Activated CD4-positive, alpha-beta T cell treated with anti-CD3 and anti-CD28 coated beads, Interleukin-2, amount 10 ng/mL, durations not matched to agents 24 days and 14 days (primary cell): Measurements from ENCODE around the gene LRATD1. TPM values are rescaled to one million over a fixed set of nuclear protein-coding genes. Genes with fewer than 3 reads are reported as not detected.

Experiments used
- DNase-seq: peaks from one replicate; pipeline ENCODE4 v3.0.0; 2022
- H3K27ac Mint-ChIP-seq: one replicate; pipeline ENCODE4 v1.8.0; 2022; ENCODE audit warnings: mild to moderate bottlenecking, mixed read lengths
- H3K27me3 Mint-ChIP-seq: one replicate; pipeline ENCODE4 v1.8.0; 2022; ENCODE audit warnings: mixed read lengths
- H3K36me3 Mint-ChIP-seq: one replicate; pipeline ENCODE4 v1.8.0; 2022; ENCODE audit warnings: low read depth, mild to moderate bottlenecking, mixed read lengths
- H3K4me1 Mint-ChIP-seq: one replicate; pipeline ENCODE4 v1.8.0; 2021; ENCODE audit warnings: mixed read lengths
- H3K4me3 Mint-ChIP-seq: one replicate; pipeline ENCODE4 v1.8.0; 2022; ENCODE audit warnings: mild to moderate bottlenecking, moderate library complexity, mixed read lengths
- H3K9me3 Mint-ChIP-seq: one replicate; pipeline ENCODE4 v1.8.0; 2021; ENCODE audit warnings: mixed read lengths
- intact Hi-C: fragments of 100-400 bp; cut with micrococcal nuclease; formaldehyde crosslinking; loops from one replicate; pipeline ENCODE4 v1.15.1; 2023
- total RNA-seq: library from RNA; stranded (reverse); gene quantifications from 2 replicates; pipeline ENCODE4 v1.2.3, GENCODE V29; 2022

The LRATD1 gene
- not detected in 2 replicates for total RNA-seq

- Mint-ChIP-seq H3K27ac (no peak within 1 kb of the TSS), H3K27me3 (peaks cover 52% of the 10 kb centered on the region), H3K9me3 (no peaks in the 10 kb centered on the region), H3K4me3 (no peak within 1 kb of the TSS), H3K4me1 (no peaks in the 10 kb centered on the region), H3K36me3 (no peaks in the 10 kb centered on the region)
- DNase-seq: no peak
- intact Hi-C loops: no loop called here
Observed at GRCh38 chr2:14632133-14632936, at the start of gene LRATD1. LRATD1 (plus strand) TSS chr2:14632717; CDS start chr2:14633980, 1,263 bp downstream.

GRCh38 chr2:14583059-14583458, 49.5 kb upstream of the LRATD1 start:
- Mint-ChIP-seq H3K4me3 (no peak overlapping the region), H3K4me1 (no peaks in the 10 kb centered on the region), H3K27me3 (no peaks in the 10 kb centered on the region), H3K36me3 (no peaks in the 10 kb centered on the region), H3K27ac (no peak overlapping the region), H3K9me3 (no peaks in the 10 kb centered on the region)
- intact Hi-C loops: no loop called here
- DNase-seq: no peak

GRCh38 chr2:14583802-14584201, 48.7 kb upstream of the LRATD1 start:
- intact Hi-C loops: no loop called here

DNA sequence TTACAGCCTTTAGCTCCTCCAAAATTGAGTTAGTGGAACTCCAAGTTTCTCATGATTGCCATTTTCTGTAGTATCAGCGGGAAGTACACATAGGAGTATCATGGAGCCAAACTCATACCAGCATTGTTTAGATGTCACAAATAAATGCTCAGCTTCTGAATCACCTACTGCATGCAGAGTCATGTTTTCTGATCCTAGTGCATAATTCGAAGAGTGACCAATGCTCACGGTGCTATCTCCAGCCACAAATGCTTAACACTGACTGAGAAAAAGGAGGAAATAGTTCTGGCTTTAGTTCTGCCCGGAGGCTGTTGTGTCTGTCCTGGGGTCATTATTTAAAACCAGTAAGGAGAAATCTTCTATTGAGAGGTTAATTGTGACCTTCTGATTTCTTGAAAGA, 45.4 kb upstream of the LRATD1 start:
- no peak overlapping the region for H3K4me3 Mint-ChIP-seq
- intact Hi-C loops: no loop called here
- no peaks in the 10 kb centered on the region for H3K27me3 Mint-ChIP-seq
- H3K9me3 Mint-ChIP-seq: no peaks in the 10 kb centered on the region
- no peaks in the 10 kb centered on the region for H3K36me3 Mint-ChIP-seq
- DNase-seq: no peak
- no peaks in the 10 kb centered on the region for H3K4me1 Mint-ChIP-seq
- H3K27ac Mint-ChIP-seq: no peak overlapping the region

More at GRCh38 chr2:14583802-14584201, 48.7 kb upstream of the LRATD1 start:
- Mint-ChIP-seq H3K9me3 (no peaks in the 10 kb centered on the region), H3K27ac (no peak overlapping the region), H3K4me1 (no peaks in the 10 kb centered on the region), H3K36me3 (no peaks in the 10 kb centered on the region), H3K27me3 (no peaks in the 10 kb centered on the region), H3K4me3 (no peak overlapping the region)
- DNase-seq: no peak

DNA sequence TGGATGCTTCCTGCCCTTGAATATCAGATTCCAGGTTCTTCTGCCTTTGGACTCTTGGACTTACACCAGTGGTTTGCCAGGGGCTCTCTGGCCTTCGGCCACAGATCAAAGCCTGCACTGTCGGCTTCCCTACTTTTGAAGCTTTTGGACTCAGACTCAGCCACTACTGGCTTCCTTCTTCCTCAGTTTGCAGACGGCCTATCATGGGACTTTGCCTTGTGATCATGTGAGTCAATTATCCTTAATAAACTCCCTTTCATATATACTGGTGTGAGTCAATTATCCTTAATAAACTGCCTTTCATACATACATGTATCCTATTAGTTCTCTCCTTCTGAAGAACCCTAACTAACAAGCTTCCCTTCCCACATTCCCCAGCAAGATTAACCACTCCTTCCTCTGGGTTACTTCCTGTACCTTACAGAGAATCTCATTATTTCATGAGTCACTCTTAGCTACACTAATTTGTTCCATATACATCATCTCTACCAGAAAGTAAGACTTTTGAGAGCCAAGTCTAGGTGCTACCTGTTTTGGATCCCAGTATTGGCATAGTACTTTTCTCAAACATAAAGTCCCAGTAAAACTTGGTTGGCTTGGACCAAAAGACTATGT, 31.3 kb upstream of the LRATD1 start:
- no peak for DNase-seq
- Mint-ChIP-seq H3K36me3 (no peaks in the 10 kb centered on the region), H3K4me1 (peaks cover 2% of the 10 kb centered on the region), H3K9me3 (no peaks in the 10 kb centered on the region), H3K4me3 (no peak overlapping the region), H3K27ac (no peak overlapping the region), H3K27me3 (no peaks in the 10 kb centered on the region)
- intact Hi-C loops: no loop called here

- no peak for DNase-seq
- intact Hi-C loops: no loop called here
- Mint-ChIP-seq H3K36me3 (no peaks in the 10 kb centered on the region), H3K27me3 (no peaks in the 10 kb centered on the region), H3K9me3 (no peaks in the 10 kb centered on the region), H3K4me1 (peaks cover 2% of the 10 kb centered on the region), H3K4me3 (no peak overlapping the region), H3K27ac (no peak overlapping the region)
Observed at GRCh38 chr2:14602309-14602708, 30.2 kb upstream of the LRATD1 start.

DNA sequence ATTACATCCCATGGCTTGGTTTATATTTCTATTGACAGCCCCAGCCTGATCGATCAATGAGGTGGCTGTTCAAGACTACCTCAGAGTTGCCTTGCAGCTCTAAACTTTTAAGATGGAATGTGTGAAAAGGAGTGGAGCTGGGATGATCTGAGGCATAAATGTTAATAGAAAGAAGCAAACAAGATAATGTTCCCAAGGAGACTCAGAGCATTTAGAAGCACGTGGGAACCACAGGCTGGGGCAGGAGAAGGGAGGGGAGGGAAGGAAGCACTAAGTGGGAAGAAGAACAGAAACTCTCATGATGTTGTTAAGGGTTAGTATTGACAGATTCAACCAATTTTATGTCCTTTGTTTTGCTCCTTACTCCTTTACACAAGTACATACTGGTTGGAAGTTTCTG, 28.8 kb upstream of the LRATD1 start:
- intact Hi-C loops: no loop called here
- Mint-ChIP-seq H3K4me3 (no peak overlapping the region), H3K9me3 (no peaks in the 10 kb centered on the region), H3K4me1 (peaks cover 2% of the 10 kb centered on the region), H3K36me3 (no peaks in the 10 kb centered on the region), H3K27ac (no peak overlapping the region), H3K27me3 (no peaks in the 10 kb centered on the region)
- no peak for DNase-seq

GRCh38 chr2:14608245-14608644, 24.3 kb upstream of the LRATD1 start:
- Mint-ChIP-seq H3K9me3 (no peaks in the 10 kb centered on the region), H3K4me3 (no peak overlapping the region), H3K36me3 (no peaks in the 10 kb centered on the region), H3K4me1 (no peaks in the 10 kb centered on the region), H3K27me3 (no peaks in the 10 kb centered on the region), H3K27ac (no peak overlapping the region)
- intact Hi-C loops: no loop called here
- no peak for DNase-seq

DNA sequence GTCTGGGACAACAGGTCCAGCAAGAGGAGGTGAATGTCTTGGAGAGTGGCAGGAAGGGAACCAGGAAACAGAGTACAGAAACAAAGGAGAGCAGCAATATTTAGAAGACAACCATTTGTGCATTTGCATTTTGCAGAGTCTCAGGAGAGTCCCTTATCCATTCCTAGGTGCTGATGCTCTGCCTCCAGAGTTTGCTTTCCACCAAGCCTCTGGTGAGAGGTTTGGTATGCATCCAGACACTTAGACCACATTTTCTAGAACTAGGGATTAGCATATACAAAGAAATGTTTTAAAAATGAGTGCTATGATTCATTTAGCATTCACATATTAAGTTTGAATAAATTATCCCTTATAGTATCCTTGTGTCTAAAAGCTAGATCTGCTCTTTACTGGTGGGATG, 18.5 kb upstream of the LRATD1 start:
- no peak for DNase-seq
- H3K36me3 Mint-ChIP-seq: no peaks in the 10 kb centered on the region
- intact Hi-C loops: no loop called here
- H3K4me3 Mint-ChIP-seq: no peak overlapping the region
- H3K27me3 Mint-ChIP-seq: no peaks in the 10 kb centered on the region
- no peaks in the 10 kb centered on the region for H3K4me1 Mint-ChIP-seq
- H3K27ac Mint-ChIP-seq: no peak overlapping the region
- H3K9me3 Mint-ChIP-seq: no peaks in the 10 kb centered on the region

- H3K36me3 Mint-ChIP-seq: no peaks in the 10 kb centered on the region
- H3K4me3 Mint-ChIP-seq: no peak overlapping the region
- intact Hi-C loops: no loop called here
- no peaks in the 10 kb centered on the region for H3K4me1 Mint-ChIP-seq
- no peaks in the 10 kb centered on the region for H3K9me3 Mint-ChIP-seq
- no peaks in the 10 kb centered on the region for H3K27me3 Mint-ChIP-seq
- H3K27ac Mint-ChIP-seq: no peak overlapping the region
- DNase-seq: no peak
Observed at GRCh38 chr2:14615121-14615520, 17.4 kb upstream of the LRATD1 start.

GRCh38 chr2:14615760-14616159, 16.8 kb upstream of the LRATD1 start:
- no peak for DNase-seq
- H3K9me3 Mint-ChIP-seq: no peaks in the 10 kb centered on the region
- no peak overlapping the region for H3K4me3 Mint-ChIP-seq
- intact Hi-C loops: no loop called here
- no peaks in the 10 kb centered on the region for H3K27me3 Mint-ChIP-seq
- H3K27ac Mint-ChIP-seq: no peak overlapping the region
- no peaks in the 10 kb centered on the region for H3K36me3 Mint-ChIP-seq
- no peaks in the 10 kb centered on the region for H3K4me1 Mint-ChIP-seq

- no peaks in the 10 kb centered on the region for H3K36me3 Mint-ChIP-seq
- H3K9me3 Mint-ChIP-seq: no peaks in the 10 kb centered on the region
- no peak overlapping the region for H3K4me3 Mint-ChIP-seq
- intact Hi-C loops: no loop called here
- no peak overlapping the region for H3K27ac Mint-ChIP-seq
- no peaks in the 10 kb centered on the region for H3K27me3 Mint-ChIP-seq
- no peaks in the 10 kb centered on the region for H3K4me1 Mint-ChIP-seq
- no peak for DNase-seq
Observed at GRCh38 chr2:14616342-14616741, 16.2 kb upstream of the LRATD1 start.

- H3K4me3 Mint-ChIP-seq: no peak overlapping the region
- no peaks in the 10 kb centered on the region for H3K36me3 Mint-ChIP-seq
- no peaks in the 10 kb centered on the region for H3K27me3 Mint-ChIP-seq
- intact Hi-C loops: no loop called here
- H3K4me1 Mint-ChIP-seq: no peaks in the 10 kb centered on the region
- H3K9me3 Mint-ChIP-seq: no peaks in the 10 kb centered on the region
- no peak overlapping the region for H3K27ac Mint-ChIP-seq
- no peak for DNase-seq
Observed at GRCh38 chr2:14616950-14617349, 15.6 kb upstream of the LRATD1 start.

- Mint-ChIP-seq H3K27ac (no peak overlapping the region), H3K9me3 (no peaks in the 10 kb centered on the region), H3K4me3 (no peak overlapping the region), H3K36me3 (no peaks in the 10 kb centered on the region), H3K27me3 (no peaks in the 10 kb centered on the region), H3K4me1 (no peaks in the 10 kb centered on the region)
- no peak for DNase-seq
- intact Hi-C loops: no loop called here
Observed at GRCh38 chr2:14619441-14619840, 13.1 kb upstream of the LRATD1 start.

DNA sequence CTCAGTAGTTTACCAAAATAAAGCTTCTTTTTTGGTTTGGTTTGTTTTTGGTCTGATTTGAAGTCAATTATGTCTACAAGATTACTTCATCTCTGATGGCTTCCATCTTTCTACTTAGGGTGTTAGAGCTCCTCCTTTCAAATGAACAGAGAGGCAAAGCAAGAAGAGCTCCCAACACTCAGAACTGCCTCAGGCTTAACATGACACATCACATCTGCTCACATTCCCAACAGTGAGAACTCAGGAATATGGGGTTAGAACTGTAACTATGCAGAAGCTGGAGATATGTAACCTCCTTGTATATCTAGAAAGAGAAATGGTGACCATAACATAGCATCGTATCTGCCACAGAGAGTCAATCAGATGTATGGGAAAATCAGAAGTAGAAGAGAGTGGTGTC, 11.4 kb upstream of the LRATD1 start:
- intact Hi-C loops: no loop called here
- Mint-ChIP-seq H3K27ac (no peak overlapping the region), H3K4me1 (no peaks in the 10 kb centered on the region), H3K9me3 (no peaks in the 10 kb centered on the region), H3K36me3 (no peaks in the 10 kb centered on the region), H3K27me3 (no peaks in the 10 kb centered on the region), H3K4me3 (no peak overlapping the region)
- no peak for DNase-seq
